HEK293 (cell line): ENCODE measurements around the gene RIT1.
A peak's percentile ranks its signal among the peaks of the same experiment; 100 is the strongest.

Experiments
- CTCF ChIA-PET: fragments of 350-600 bp; formaldehyde crosslinking; extraction: SDS; loops from one replicate; lab custom pipeline; 2021; ENCODE audit warnings: antibody characterized with exemption; lab: Yijun Ruan, JAX
- POLR2A ChIA-PET: fragments of 300-600 bp; formaldehyde crosslinking; extraction: SDS; loops from one replicate; lab custom pipeline; 2020; ENCODE audit warnings: antibody characterized with exemption, inconsistent platforms; lab: Yijun Ruan, JAX
- H3K27ac ChIP-seq: fragments of 200-500 bp; sonication (Bioruptor generic); 2 replicates; pipeline ENCODE4 v1.5.1; 2014; ENCODE audit warnings: low read depth, low read length, control low read depth, inconsistent platforms; ENCODE audit errors: extremely low read depth
- H3K36me3 ChIP-seq, 2 experiments: fragments of 200-500 bp in 1 of 2; sonication (Bioruptor generic) in 1 of 2; 1 replicate in 1 of 2; 2 replicates in 1 of 2; pipeline ENCODE4 v1.5.1; 2014 to 2017; ENCODE audit warnings: inconsistent platforms in 2 of 2, low read length in 2 of 2; ENCODE audit not compliant: control insufficient read depth in 2 of 2, insufficient read depth in 1 of 2
- H3K4me1 ChIP-seq: fragments of 200-500 bp; sonication (Bioruptor generic); 2 replicates; pipeline ENCODE4 v1.5.1; 2014; ENCODE audit warnings: mild to moderate bottlenecking, low read length, inconsistent platforms; ENCODE audit not compliant: control insufficient read depth, insufficient read depth
- H3K4me3 ChIP-seq: 2 replicates; pipeline ENCODE4 v1.5.1; 2011; ENCODE audit warnings: low read depth, mild to moderate bottlenecking, control low read depth, low read length, moderate library complexity
- H3K9me3 ChIP-seq: fragments of 200-500 bp; sonication (Bioruptor generic); 2 replicates; pipeline ENCODE4 v1.5.1; 2014; ENCODE audit warnings: low read depth, low read length, inconsistent platforms; ENCODE audit not compliant: control insufficient read depth, insufficient read depth
- GLIS2 ChIP-seq: fragments of 450-650 bp; formaldehyde crosslinking; IDR thresholded peaks from 2 replicates; pipeline ENCODE4 v1.5.1; 2016; ENCODE audit warnings: missing biosample characterization, missing genetic modification characterization
- OSR2 ChIP-seq: fragments of 450-650 bp; formaldehyde crosslinking; IDR thresholded peaks from 2 replicates; pipeline ENCODE4 v1.5.1; 2016; ENCODE audit warnings: missing biosample characterization, missing genetic modification characterization
- PRDM10 ChIP-seq: fragments of 450-650 bp; formaldehyde crosslinking; IDR thresholded peaks from 2 replicates; pipeline ENCODE4 v1.5.1; 2016; ENCODE audit warnings: missing biosample characterization, missing genetic modification characterization
- SCRT2 ChIP-seq: fragments of 450-650 bp; formaldehyde crosslinking; IDR thresholded peaks from 2 replicates; pipeline ENCODE4 v1.5.1; 2016; ENCODE audit warnings: missing biosample characterization, missing genetic modification characterization
- ZFP37 ChIP-seq: fragments of 450-650 bp; formaldehyde crosslinking; IDR thresholded peaks from 2 replicates; pipeline ENCODE4 v1.5.1; 2016; ENCODE audit warnings: missing biosample characterization, missing genetic modification characterization
- ZIC2 ChIP-seq: fragments of 450-650 bp; formaldehyde crosslinking; IDR thresholded peaks from 2 replicates; pipeline ENCODE4 v1.5.1; 2016; ENCODE audit warnings: missing biosample characterization, missing genetic modification characterization
- ZNF184 ChIP-seq: fragments of 450-650 bp; IDR thresholded peaks from 2 replicates; pipeline ENCODE4 v1.5.1; 2018; ENCODE audit warnings: missing biosample characterization, mild to moderate bottlenecking, missing genetic modification characterization
- ZNF223 ChIP-seq: fragments of 450-650 bp; formaldehyde crosslinking; IDR thresholded peaks from 2 replicates; pipeline ENCODE4 v1.5.1; 2016; ENCODE audit warnings: missing biosample characterization, missing genetic modification characterization
- ZNF398 ChIP-seq: fragments of 450-650 bp; formaldehyde crosslinking; IDR thresholded peaks from 2 replicates; pipeline ENCODE4 v1.5.1; 2017; ENCODE audit warnings: missing biosample characterization, missing genetic modification characterization
- ZNF449 ChIP-seq: fragments of 450-650 bp; formaldehyde crosslinking; IDR thresholded peaks from 2 replicates; pipeline ENCODE4 v1.5.1; 2017; ENCODE audit warnings: missing biosample characterization, mild to moderate bottlenecking, missing genetic modification characterization, moderate library complexity
- ZNF529 ChIP-seq: fragments of 450-650 bp; formaldehyde crosslinking; IDR thresholded peaks from 2 replicates; pipeline ENCODE4 v1.5.1; 2017; ENCODE audit warnings: missing genetic modification characterization, missing biosample characterization; ENCODE audit not compliant: insufficient replicate concordance
- ZNF560 ChIP-seq: fragments of 450-650 bp; formaldehyde crosslinking; IDR thresholded peaks from 2 replicates; pipeline ENCODE4 v1.5.1; 2017; ENCODE audit warnings: missing biosample characterization, missing genetic modification characterization, borderline replicate concordance
- ZNF580 ChIP-seq: fragments of 450-650 bp; formaldehyde crosslinking; IDR thresholded peaks from 2 replicates; pipeline ENCODE4 v1.5.1; 2016; ENCODE audit warnings: missing biosample characterization, missing genetic modification characterization
- ZNF610 ChIP-seq: fragments of 450-650 bp; formaldehyde crosslinking; IDR thresholded peaks from 2 replicates; pipeline ENCODE4 v1.5.1; 2016; ENCODE audit warnings: missing biosample characterization, missing genetic modification characterization, borderline replicate concordance
- ZXDB ChIP-seq: fragments of 450-650 bp; formaldehyde crosslinking; IDR thresholded peaks from 2 replicates; pipeline ENCODE4 v1.5.1; 2016; ENCODE audit warnings: missing biosample characterization, missing genetic modification characterization

Gene RIT1

GRCh38 chr1:155933591-155934096 lies 22.5 kb upstream of the RIT1 start:
- peaks cover 38 to 52% of the 10 kb centered on the region in 2 experiments for H3K36me3 ChIP-seq
- ChIA-PET CTCF (interaction anchor here (1.3 to 2.0 kb wide), 4 partner anchors 17 to 196 kb away, joined by 3 to 9 read pairs (median 6); no protein-coding TSS in a partner anchor), POLR2A (interaction anchor here (0.7 to 3.4 kb wide), 10 partner anchors 11 to 245 kb away, joined by 3 to 28 read pairs (median 8); partner anchors contain the start of genes ARHGEF2 and YY1AP1)
- H3K27ac ChIP-seq: peak overlapping the region; percentile 81
- H3K9me3 ChIP-seq: no peaks in the 10 kb centered on the region
- H3K4me3 ChIP-seq: peak overlapping the region; percentile 94
- H3K4me1 ChIP-seq: no peaks in the 10 kb centered on the region; the same call in none of the 2 replicates
- TF ChIP-seq ZFP37 (tag by site-specific recombination) (peak; percentile 64; the same call in 1 of the 2 replicates), ZNF449 (tag by site-specific recombination) (0 out of 2 replicates have a peak, but pooled peaks have one; percentile 30), SCRT2 (tag by site-specific recombination) (no peak), ZNF529 (tag by site-specific recombination) (no peak), ZIC2 (tag by site-specific recombination) (no peak), PRDM10 (tag by site-specific recombination) (0 out of 2 replicates have a peak, but pooled peaks have one; percentile 12), OSR2 (tag by site-specific recombination) (no peak), ZNF610 (tag by site-specific recombination) (0 out of 2 replicates have a peak, but pooled peaks have one; percentile 21), GLIS2 (tag by site-specific recombination) (peak; percentile 48), ZNF580 (tag by site-specific recombination) (no peak)

DNA sequence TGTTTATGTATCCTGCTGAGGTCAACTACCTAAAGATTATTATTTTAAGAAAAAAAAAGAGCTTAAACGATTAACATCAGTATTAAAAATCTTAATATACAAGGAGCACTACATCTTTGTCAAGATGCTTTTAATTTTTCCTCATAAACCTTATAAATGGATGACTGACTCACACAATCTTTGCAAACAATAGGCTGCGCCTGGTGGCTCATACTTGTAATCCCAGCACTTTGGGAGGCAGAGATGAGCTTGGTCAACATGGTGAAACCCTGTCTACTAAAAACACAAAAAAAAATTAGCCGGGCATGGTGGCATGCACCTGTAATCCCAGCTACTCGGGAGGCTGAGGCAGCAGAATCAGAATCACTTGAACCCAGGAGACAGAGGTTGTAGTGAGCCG lies 21.3 kb upstream of the RIT1 start:
- CTCF ChIA-PET: interaction anchor here (0.6 to 1.6 kb wide), 9 partner anchors 10 to 723 kb away, joined by 3 to 7 read pairs (median 3); no protein-coding TSS in a partner anchor

More for the DNA sequence above, 21.3 kb upstream of the RIT1 start:
- Histone ChIP-seq H3K27ac (no peak overlapping the region), H3K4me3 (peak overlapping the region; percentile 94; the same call in 1 of the 2 replicates), H3K4me1 (no peaks in the 10 kb centered on the region; the same call in none of the 2 replicates), H3K36me3 (peaks cover 49 to 64% of the 10 kb centered on the region in 2 experiments), H3K9me3 (no peaks in the 10 kb centered on the region)
- POLR2A ChIA-PET: interaction anchor here (0.5 to 3.4 kb wide), 6 partner anchors 8 to 44 kb away, joined by 4 to 21 read pairs (median 6); partner anchors contain the start of gene RXFP4
- TF ChIP-seq ZNF560 (no peak), ZNF223 (tag by site-specific recombination) (no peak), ZXDB (tag by site-specific recombination) (0 out of 2 replicates have a peak, but pooled peaks have one; percentile 10), ZNF184 (tag by site-specific recombination) (0 out of 2 replicates have a peak, but pooled peaks have one; percentile 5), ZNF398 (tag by site-specific recombination) (no peak)
